Mucosa of descending colon (tissue), 3 donors: ENCODE data around the gene SLC9A6. TPM values are rescaled to one million over a fixed set of nuclear protein-coding genes. Genes with fewer than 3 reads are reported as not detected.
"Not testable (repeated sequence)": the region's sequence is repeated elsewhere in the genome, so short reads cannot be mapped to it uniquely, and the experiment has no call there.

Experiments
- ATAC-seq: fragments of 200-7000 bp; cut with Tn5 transposase; one replicate; pipeline ENCODE4 v1.9.1; 2020; ENCODE audit warnings: mild to moderate bottlenecking, moderate library complexity
- DNase-seq, 3 donors: peaks; one replicate each; pipeline ENCODE4 v3.0.0-alpha.2; 2020
- H3K36me3 ChIP-seq: fragments of 200-600 bp; one replicate; pipeline ENCODE4 v1.8.0; 2021; ENCODE audit warnings: low read depth, mild to moderate bottlenecking
- H3K4me1 ChIP-seq: fragments of 200-600 bp; one replicate; pipeline ENCODE4 v1.8.0; 2021; ENCODE audit warnings: low read depth, mild to moderate bottlenecking
- H3K4me3 ChIP-seq: fragments of 200-600 bp; one replicate; pipeline ENCODE4 v1.8.0; 2021; ENCODE audit warnings: mild to moderate bottlenecking
- H3K9me3 ChIP-seq: fragments of 200-600 bp; one replicate; pipeline ENCODE4 v1.8.0; 2021; ENCODE audit warnings: mild to moderate bottlenecking
- CTCF ChIP-seq: fragments of 200-600 bp; IDR thresholded peaks from one replicate; pipeline ENCODE4 v1.8.0; 2022; ENCODE audit warnings: antibody characterized with exemption, mild to moderate bottlenecking
- intact Hi-C, 2 donors: fragments of 100-400 bp; cut with DNase I in 1 of 2; cut with micrococcal nuclease in 1 of 2; formaldehyde crosslinking; loops; one replicate each; pipeline versions ENCODE4 v1.11.0 to v1.11.1; 2022; cut with DNase I, micrococcal nuclease
- total RNA-seq, 3 donors: library from RNA; stranded (reverse); fragmentation: NEBNext Ultra II Directional in 2 of 3; extraction: Animal tissue kit (Norgen Biotek cat#: 25700) in 2 of 3; gene quantifications; one replicate each; pipeline versions ENCODE4 v1.2.1 to v1.2.4, GENCODE V29; 2021 to 2023
- donor health status: DM: no; HTN: no; CAD: no; lungs with moderate emphysema.
- donor health status: DM: no; HTN: no; CAD: no.
- donor health status: DM: no; HTN: yes; CAD: no.

Gene SLC9A6
- total RNA-seq, 3 donors from 2014 or later, result 12.6 to 17.3 (median 13.1) TPM

GRCh38 chrX:136076942-136077341 lies 91.7 kb downstream of the SLC9A6 start:
- intact Hi-C loops, result no loop called here
- Histone ChIP-seq H3K4me1 (no peaks in the 10 kb centered on the region), H3K9me3 (no peaks in the 10 kb centered on the region), H3K4me3 (no peak overlapping the region), H3K36me3 (no peaks in the 10 kb centered on the region)
- no peak for TF ChIP-seq CTCF
- ATAC-seq, result no peak
- no peak for DNase-seq

- intact Hi-C loops, result no loop called here
- ATAC-seq (no peak), DNase-seq (no peak)
- Histone ChIP-seq H3K36me3 (no peaks in the 10 kb centered on the region), H3K9me3 (no peaks in the 10 kb centered on the region), H3K4me1 (no peaks in the 10 kb centered on the region), H3K4me3 (no peak overlapping the region)
- no peak for TF ChIP-seq CTCF
Measured at GRCh38 chrX:136080766-136081165, 95.5 kb downstream of the SLC9A6 start.

- TF ChIP-seq CTCF, result no peak
- Histone ChIP-seq H3K4me3 (no peak overlapping the region), H3K4me1 (no peaks in the 10 kb centered on the region), H3K36me3 (no peaks in the 10 kb centered on the region), H3K9me3 (no peaks in the 10 kb centered on the region)
- intact Hi-C loops, result no loop called here
- ATAC-seq (no peak), DNase-seq (no peak)
Measured at GRCh38 chrX:136086521-136086920, 101.3 kb downstream of the SLC9A6 start.

- DNase-seq, H3K4me3 ChIP-seq, H3K36me3 ChIP-seq, H3K4me1 ChIP-seq, H3K9me3 ChIP-seq, ATAC-seq, intact Hi-C loops: not testable (repeated sequence)
Measured at GRCh38 chrX:136091898-136092297, 106.7 kb downstream of the SLC9A6 start.

GRCh38 chrX:136094962-136095361 lies 109.7 kb downstream of the SLC9A6 start:
- intact Hi-C loops, result no loop called here

More at GRCh38 chrX:136094962-136095361, 109.7 kb downstream of the SLC9A6 start:
- DNase-seq (no peak), ATAC-seq (no peak)
- H3K4me1 ChIP-seq, result no peaks in the 10 kb centered on the region
- TF ChIP-seq CTCF, result no peak
- H3K9me3 ChIP-seq, result no peaks in the 10 kb centered on the region
- no peak overlapping the region for H3K4me3 ChIP-seq
- no peaks in the 10 kb centered on the region for H3K36me3 ChIP-seq

Other genes with a start within 250 kb of the SLC9A6 start
- not detected for gene CT45A3, start 217.2 kb upstream of the SLC9A6 start, total RNA-seq
- not detected for gene CT45A5, start 199.9 kb upstream of the SLC9A6 start, total RNA-seq
- gene CT45A6, start 182.6 kb upstream of the SLC9A6 start, total RNA-seq, result not detected
- gene CT45A2, start 165.4 kb upstream of the SLC9A6 start, total RNA-seq, result not detected
- gene CT45A7, start 148.2 kb upstream of the SLC9A6 start, total RNA-seq, result not detected
- gene CT45A8, start 130.9 kb upstream of the SLC9A6 start, total RNA-seq, result not detected
- not detected for gene CT45A9, start 113.6 kb upstream of the SLC9A6 start, total RNA-seq
- gene CT45A10, start 92.0 kb upstream of the SLC9A6 start, total RNA-seq, result not detected
- gene SAGE1, start 91.7 kb upstream of the SLC9A6 start, total RNA-seq, result not detected
- 10 to 100 TPM; 23.3 to 33.2 (median 25.0) TPM for gene MMGT1, start 11.4 kb upstream of the SLC9A6 start, total RNA-seq
- gene FHL1, start 162.1 kb downstream of the SLC9A6 start, total RNA-seq, result 100 to 1,000 TPM in 1 of 3 donors, 10 to 100 TPM in 2; 36.8 to 472 (median 53.2) TPM